Smooth muscle cell (in vitro differentiated cells): ENCODE measurements around the gene CAV3. TPM values are rescaled to one million over a fixed set of nuclear protein-coding genes. Genes with fewer than 3 reads are reported as not detected.

Experiments used
- DNase-seq: peaks from one replicate; lab custom pipeline; 2025; ENCODE audit not compliant: unreplicated experiment; lab: John Stamatoyannopoulos, UW
- H2AFZ ChIP-seq: fragments of 200-600 bp; sonication (generic); 2 replicates; pipeline ENCODE4 v1.6.0; 2016; ENCODE audit warnings: antibody characterized with exemption, low read depth, mild to moderate bottlenecking
- H3F3A ChIP-seq: fragments of 200-600 bp; sonication (generic); 2 replicates; pipeline ENCODE4 v1.6.0; 2017; ENCODE audit warnings: antibody characterized with exemption, low read depth
- H3K27ac ChIP-seq: fragments of 200-600 bp; sonication (generic); 2 replicates; pipeline ENCODE4 v1.5.1; 2016; ENCODE audit warnings: low read depth, mild to moderate bottlenecking
- H3K27me3 ChIP-seq: fragments of 200-600 bp; sonication (generic); 2 replicates; pipeline ENCODE4 v1.6.1; 2016; ENCODE audit warnings: low read depth, mild to moderate bottlenecking
- H3K36me3 ChIP-seq: fragments of 200-600 bp; sonication (generic); 2 replicates; pipeline ENCODE4 v1.5.1; 2016; ENCODE audit warnings: low read depth
- H3K4me1 ChIP-seq: fragments of 200-600 bp; sonication (generic); 2 replicates; pipeline ENCODE4 v1.5.1; 2016; ENCODE audit warnings: low read depth
- H3K4me2 ChIP-seq: fragments of 200-600 bp; sonication (generic); 2 replicates; pipeline ENCODE4 v1.6.0; 2016; ENCODE audit warnings: mild to moderate bottlenecking
- H3K4me3 ChIP-seq: fragments of 200-600 bp; sonication (generic); 2 replicates; pipeline ENCODE4 v1.5.1; 2016; ENCODE audit warnings: mild to moderate bottlenecking
- H3K79me2 ChIP-seq: fragments of 200-600 bp; sonication (generic); 2 replicates; pipeline ENCODE4 v1.6.0; 2016; ENCODE audit warnings: low read depth, mild to moderate bottlenecking
- H3K9ac ChIP-seq: fragments of 200-600 bp; sonication (generic); 2 replicates; pipeline ENCODE4 v1.6.0; 2016; ENCODE audit warnings: low read depth
- H3K9me3 ChIP-seq: fragments of 200-600 bp; sonication (generic); replicated peaks from 2 replicates; pipeline ENCODE4 v1.5.1; 2016; ENCODE audit warnings: low read depth
- H4K20me1 ChIP-seq: fragments of 200-600 bp; sonication (generic); 2 replicates; pipeline ENCODE4 v1.6.0; 2016; ENCODE audit warnings: low read depth
- CTCF ChIP-seq: fragments of 200-600 bp; sonication (generic); IDR thresholded peaks from 2 replicates; pipeline ENCODE4 v1.5.1; 2017; ENCODE audit warnings: borderline replicate concordance, mild to moderate bottlenecking, antibody characterized with exemption; ENCODE audit not compliant: insufficient read depth, poor library complexity, severe bottlenecking
- WGBS: methylation state at CpG from one replicate; pipeline ENCODE4 v1.1.7; 2016; ENCODE audit warnings: low lambda C conversion rate; 5-methylcytosine and 5-hydroxymethylcytosine counted together
- polyA plus RNA-seq: library from polyadenylated mRNA; unstranded; fragments of >200 nt; fragmentation: Nextera tagmentation; extraction: Ambion mirVana; gene quantifications from 2 replicates; pipeline ENCODE4 v1.2.1, GENCODE V29; 2016
- total RNA-seq: library from RNA; depleted of rRNA; stranded (reverse); fragments of >200 nt; gene quantifications from 2 replicates; pipeline ENCODE4 v1.2.3, GENCODE V29; 2014

The CAV3 gene
- total and polyA plus RNA-seq, 2 experiments from 2014 or later, result not detected

- Histone ChIP-seq H2AFZ (no peak overlapping the region), H4K20me1 (no peaks in the 10 kb centered on the region), H3K27ac (no peak overlapping the region), H3K4me2 (no peak overlapping the region), H3K4me3 (no peak overlapping the region), H3K36me3 (no peaks in the 10 kb centered on the region), H3F3A (no peaks in the 10 kb centered on the region), H3K4me1 (no peaks in the 10 kb centered on the region), H3K9me3 (no peaks in the 10 kb centered on the region), H3K27me3 (no peaks in the 10 kb centered on the region), H3K9ac (no peak overlapping the region), H3K79me2 (no peaks in the 10 kb centered on the region)
- WGBS, result 93% methylated on average over 19 of the region's 19 CpGs
- TF ChIP-seq CTCF, result no peak
- DNase-seq, result no peak
Observed at GRCh38 chr3:8734137-8734878, 706 bp downstream of the CAV3 start.

GRCh38 chr3:8734908-8735307 is 1.3 kb downstream of the CAV3 start:
- H3K4me2 ChIP-seq, result no peak overlapping the region
- H2AFZ ChIP-seq, result no peak overlapping the region
- no peaks in the 10 kb centered on the region for H3K9me3 ChIP-seq
- H3K79me2 ChIP-seq, result no peaks in the 10 kb centered on the region
- no peak overlapping the region for H3K4me3 ChIP-seq
- no peak overlapping the region for H3K27ac ChIP-seq
- H4K20me1 ChIP-seq, result no peaks in the 10 kb centered on the region
- TF ChIP-seq CTCF, result no peak
- no peaks in the 10 kb centered on the region for H3F3A ChIP-seq
- H3K4me1 ChIP-seq, result no peaks in the 10 kb centered on the region
- H3K9ac ChIP-seq, result no peak overlapping the region
- no peaks in the 10 kb centered on the region for H3K27me3 ChIP-seq
- 93% methylated on average over 1 of the region's 1 CpG for WGBS
- no peak for DNase-seq
- no peaks in the 10 kb centered on the region for H3K36me3 ChIP-seq

GRCh38 chr3:8736436-8736835 is 2.8 kb downstream of the CAV3 start:
- DNase-seq, result no peak
- no peak overlapping the region for H2AFZ ChIP-seq
- H3K4me2 ChIP-seq, result no peak overlapping the region
- H3K4me3 ChIP-seq, result no peak overlapping the region
- H3K9ac ChIP-seq, result no peak overlapping the region
- no peak overlapping the region for H3K27ac ChIP-seq
- H3K79me2 ChIP-seq, result no peaks in the 10 kb centered on the region
- H3F3A ChIP-seq, result peaks cover 7% of the 10 kb centered on the region
- 91% methylated on average over 11 of the region's 11 CpGs for WGBS
- TF ChIP-seq CTCF, result no peak
- H4K20me1 ChIP-seq, result no peaks in the 10 kb centered on the region
- no peaks in the 10 kb centered on the region for H3K27me3 ChIP-seq
- no peaks in the 10 kb centered on the region for H3K9me3 ChIP-seq
- no peaks in the 10 kb centered on the region for H3K36me3 ChIP-seq
- H3K4me1 ChIP-seq, result peaks cover 5% of the 10 kb centered on the region

- TF ChIP-seq CTCF, result no peak
- Histone ChIP-seq H3K4me2 (no peak overlapping the region), H3K4me1 (peaks cover 14% of the 10 kb centered on the region), H3K9ac (no peak overlapping the region), H3F3A (peaks cover 7% of the 10 kb centered on the region), H3K27me3 (no peaks in the 10 kb centered on the region), H3K79me2 (no peaks in the 10 kb centered on the region), H4K20me1 (no peaks in the 10 kb centered on the region), H2AFZ (no peak overlapping the region), H3K36me3 (no peaks in the 10 kb centered on the region), H3K4me3 (no peak overlapping the region), H3K9me3 (no peaks in the 10 kb centered on the region), H3K27ac (no peak overlapping the region)
- no peak for DNase-seq
- WGBS, result 88% methylated on average over 4 of the region's 4 CpGs
Observed at GRCh38 chr3:8737301-8737700, 3.7 kb downstream of the CAV3 start.
